M059J (cell line): Measurements from ENCODE around the gene RPS28. TPM values are rescaled to one million over a fixed set of nuclear protein-coding genes. Genes with fewer than 3 reads are reported as not detected.

Experiments
- total RNA-seq: library from RNA; depleted of rRNA; stranded (reverse); fragments of >200 nt; shearing (Covaris generic); gene quantifications from 2 replicates; pipeline ENCODE4 v1.2.3, GENCODE V29; 2014; rRNA removed

Gene RPS28
- total RNA-seq, 1 experiment from 2014 or later: 179 TPM

Other genes with a start within 250 kb of the RPS28 start
- gene FBN3, start 171.9 kb upstream of the RPS28 start, total RNA-seq: not detected in 2 replicates
- gene CERS4, start 112.1 kb upstream of the RPS28 start, total RNA-seq: 2.1 and 3.6 TPM in 2 replicates
- 207 and 214 TPM in 2 replicates for gene CD320, start 13.1 kb upstream of the RPS28 start, total RNA-seq
- 51.6 and 63.0 TPM in 2 replicates for gene NDUFA7, start 121 bp upstream of the RPS28 start, total RNA-seq
- gene KANK3, start 21.8 kb downstream of the RPS28 start, total RNA-seq: 0.74 TPM in 1 of 2 replicates, not detected in the other
- gene ANGPTL4, start 42.7 kb downstream of the RPS28 start, total RNA-seq: 0.27 and 0.91 TPM in 2 replicates
- 10.8 and 16.5 TPM in 2 replicates for gene RAB11B, start 68.9 kb downstream of the RPS28 start, total RNA-seq
- gene MARCHF2, start 91.8 kb downstream of the RPS28 start, total RNA-seq: 30.5 and 43.3 TPM in 2 replicates
- 40.5 and 68.3 TPM in 2 replicates for gene HNRNPM, start 123.5 kb downstream of the RPS28 start, total RNA-seq
- not detected in 2 replicates for gene PRAM1, start 181.1 kb downstream of the RPS28 start, total RNA-seq
- gene ZNF414, start 192.7 kb downstream of the RPS28 start, total RNA-seq: 4.5 and 6.3 TPM in 2 replicates